Right ventricle myocardium superior (tissue), 1 donor: ENCODE results near the gene WIPF3. TPM values are rescaled to one million over a fixed set of nuclear protein-coding genes. Genes with fewer than 3 reads are reported as not detected.

Experiments used
- ATAC-seq: fragments of 200-7000 bp; cut with Tn5 transposase; one replicate; pipeline ENCODE4 v1.9.1; 2020; ENCODE audit warnings: mild to moderate bottlenecking; ENCODE audit not compliant: poor library complexity
- DNase-seq: peaks from one replicate; pipeline ENCODE4 v3.0.0-alpha.2; 2020
- intact Hi-C: fragments of 100-400 bp; cut with DNase I; formaldehyde crosslinking; loops from one replicate; pipeline ENCODE4 v1.11.2; 2022
- total RNA-seq: library from RNA; stranded (reverse); fragmentation: NEBNext Ultra II Directional; extraction: Animal tissue kit (Norgen Biotek cat#: 25700); gene quantifications from one replicate; pipeline ENCODE4 v1.2.1, GENCODE V29; 2021
- donor health status: DM: no; HTN: yes; CAD: no; lungs with severe emphysema.

WIPF3 gene
- total RNA-seq, 1 donor from 2014 or later = 5.5 TPM

DNA sequence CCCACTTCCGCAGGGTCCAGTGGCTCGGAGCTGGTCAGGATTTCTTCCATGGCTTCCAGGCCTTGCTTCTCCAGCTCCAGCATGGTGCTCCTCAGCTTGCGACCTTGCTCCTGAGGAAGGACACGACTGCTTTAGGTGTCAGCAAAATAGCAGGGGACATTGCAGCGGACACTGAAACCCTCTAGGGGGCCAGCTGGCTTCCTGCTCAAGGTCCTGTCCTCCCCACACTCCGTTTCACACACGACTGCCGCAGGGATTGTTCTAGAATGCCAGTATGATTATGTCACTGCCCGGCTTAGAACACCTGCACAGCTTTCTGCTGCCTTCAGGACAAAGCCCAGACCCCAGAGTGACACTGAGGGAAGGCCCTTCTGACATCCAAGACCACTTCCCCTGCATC, 117.7 kb downstream of the WIPF3 start:
- intact Hi-C loops = loop anchor here (10.0 kb wide), 1 partner anchor 289 kb away; no protein-coding TSS in a partner anchor
- ATAC-seq (peak; percentile 11), DNase-seq (no peak)

- ATAC-seq = no peak
- intact Hi-C loops = loop anchor here (10.0 kb wide), 1 partner anchor 290 kb away; no protein-coding TSS in a partner anchor
- DNase-seq = no peak
These were observed 118.4 kb downstream of the WIPF3 start for GRCh38 chr7:29924684-29925083.

DNA sequence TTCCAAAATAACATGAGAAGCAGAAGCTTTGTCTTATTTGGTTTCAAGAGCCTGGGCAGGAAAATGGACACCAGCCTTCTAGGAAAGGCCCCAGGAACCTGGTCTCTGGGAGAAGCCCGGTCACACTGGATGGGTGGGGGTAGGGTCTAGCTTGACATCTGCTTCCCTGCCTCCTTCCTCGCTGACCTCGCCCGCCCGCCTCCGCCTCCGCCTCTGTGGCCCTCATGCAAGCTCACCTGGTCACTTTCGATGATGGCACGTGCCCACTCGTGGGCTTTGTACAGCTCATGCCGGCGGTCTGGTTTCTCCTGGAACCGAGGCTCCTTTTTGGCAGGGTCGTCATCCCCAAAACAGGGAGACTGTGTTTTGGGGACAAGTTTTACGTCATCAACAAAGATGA, 119.9 kb downstream of the WIPF3 start:
- intact Hi-C loops = loop anchor here (10.0 kb wide), 1 partner anchor 291 kb away; no protein-coding TSS in a partner anchor
- DNase-seq = no peak
- ATAC-seq = no peak

- intact Hi-C loops = loop anchor here (10.0 kb wide), 1 partner anchor 292 kb away; no protein-coding TSS in a partner anchor
- DNase-seq = no peak
- ATAC-seq = no peak
These were observed 120.4 kb downstream of the WIPF3 start for GRCh38 chr7:29926741-29927140.

DNA sequence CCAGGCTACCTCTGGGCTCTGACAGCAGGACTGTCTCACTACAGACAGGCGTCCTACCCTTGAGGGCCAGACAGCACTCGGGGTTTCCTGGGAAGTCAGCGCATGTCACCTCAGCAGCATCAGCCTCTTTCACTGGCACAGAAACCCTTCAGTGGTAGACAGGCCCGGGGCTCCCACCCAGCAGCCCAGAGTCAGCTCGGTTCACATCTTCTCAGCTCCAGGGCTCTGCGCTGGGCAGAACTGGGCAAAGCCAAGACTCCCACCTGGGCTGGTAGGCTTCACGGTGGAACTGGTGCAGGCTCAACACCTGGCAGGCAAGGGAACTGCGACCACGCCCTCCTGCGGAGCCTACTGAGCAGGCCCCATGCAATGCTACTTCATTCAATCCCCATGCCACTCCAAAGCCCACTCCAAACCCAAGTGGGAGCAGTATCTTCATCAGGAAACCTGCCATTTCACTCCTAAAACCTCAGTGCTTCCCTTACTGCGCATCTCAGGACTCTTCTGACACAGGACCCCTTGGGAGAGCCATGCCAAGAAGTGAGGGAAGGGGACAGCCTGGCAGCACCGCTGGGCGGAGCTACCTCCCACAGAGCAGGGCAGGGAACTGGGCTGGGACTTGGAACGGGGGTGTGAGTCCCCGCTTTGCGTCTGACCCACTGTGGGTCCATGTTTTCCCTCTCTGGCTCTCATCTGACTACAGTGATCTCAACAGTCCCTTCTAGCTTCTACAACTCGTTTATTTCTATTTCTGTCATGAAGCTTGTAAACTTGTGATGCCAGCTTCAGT, 122.9 kb downstream of the WIPF3 start:
- DNase-seq (no peak), ATAC-seq (no peak)
- intact Hi-C loops = loop anchor here (10.0 kb wide), 1 partner anchor 294 kb away; no protein-coding TSS in a partner anchor

DNA sequence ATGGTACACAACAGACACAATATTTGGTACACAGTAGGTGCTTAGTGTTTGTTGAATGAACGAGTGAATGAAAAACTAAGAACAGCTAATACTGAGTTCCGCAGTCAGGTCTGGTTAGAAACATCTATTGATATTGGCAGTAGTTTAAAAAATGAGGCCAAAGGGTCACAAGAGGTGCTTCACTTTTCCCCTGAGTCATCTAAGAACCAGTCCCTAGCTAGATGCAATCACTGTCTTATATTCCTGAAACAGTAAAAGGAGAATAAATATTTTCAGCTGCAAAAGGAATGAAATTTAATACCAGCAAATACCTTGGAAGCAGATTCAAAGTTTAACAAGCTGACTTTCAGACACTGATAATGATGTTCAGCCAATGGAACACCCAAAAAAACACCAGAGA, 128.8 kb downstream of the WIPF3 start:
- DNase-seq (no peak), ATAC-seq (no peak)
- intact Hi-C loops = no loop called here

DNA sequence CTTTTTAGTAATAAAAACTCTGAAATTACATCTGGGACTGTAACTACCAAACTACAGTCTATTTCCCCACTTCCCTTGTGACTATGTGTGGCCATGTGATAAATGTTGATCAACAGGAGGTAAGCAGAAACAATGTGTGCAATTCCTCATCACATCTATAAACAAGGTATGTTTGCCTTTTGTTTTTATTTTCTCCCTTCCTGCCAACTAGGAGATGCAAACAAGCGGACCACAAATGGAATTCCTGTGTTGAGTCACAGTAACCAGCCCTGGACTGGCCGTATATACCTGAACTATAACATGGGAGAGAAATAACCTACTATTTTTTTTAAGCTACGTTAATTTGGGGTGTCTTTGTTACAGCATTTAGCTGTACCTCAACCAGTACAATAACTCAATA, 130.8 kb downstream of the WIPF3 start:
- intact Hi-C loops = no loop called here
- DNase-seq (no peak), ATAC-seq (no peak)

- intact Hi-C loops = no loop called here
- no peak for DNase-seq
These were observed 133.9 kb downstream of the WIPF3 start for GRCh38 chr7:29940199-29940598.

GRCh38 chr7:29945259-29945809, 139.0 kb downstream of the WIPF3 start:
- intact Hi-C loops = no loop called here
- ATAC-seq = no peak
- no peak for DNase-seq

More at GRCh38 chr7:29940199-29940598, 133.9 kb downstream of the WIPF3 start:
- no peak for ATAC-seq

- intact Hi-C loops = no loop called here
- DNase-seq (peak; percentile 65), ATAC-seq (peak; percentile 82)
These were observed 140.3 kb downstream of the WIPF3 start for GRCh38 chr7:29946428-29947186.

- ATAC-seq = no peak
- DNase-seq = no peak
- intact Hi-C loops = no loop called here
These were observed 142.3 kb downstream of the WIPF3 start for GRCh38 chr7:29948587-29948986.

- intact Hi-C loops = no loop called here
- no peak for DNase-seq
- ATAC-seq = no peak
These were observed 144.2 kb downstream of the WIPF3 start for GRCh38 chr7:29950480-29950879.

- no peak for DNase-seq
- no peak for ATAC-seq
- intact Hi-C loops = no loop called here
These were observed 144.9 kb downstream of the WIPF3 start for GRCh38 chr7:29951206-29951605.

- intact Hi-C loops = no loop called here
- ATAC-seq = peak; percentile 56
- no peak for DNase-seq
These were observed 147.5 kb downstream of the WIPF3 start for GRCh38 chr7:29953726-29954347.

DNA sequence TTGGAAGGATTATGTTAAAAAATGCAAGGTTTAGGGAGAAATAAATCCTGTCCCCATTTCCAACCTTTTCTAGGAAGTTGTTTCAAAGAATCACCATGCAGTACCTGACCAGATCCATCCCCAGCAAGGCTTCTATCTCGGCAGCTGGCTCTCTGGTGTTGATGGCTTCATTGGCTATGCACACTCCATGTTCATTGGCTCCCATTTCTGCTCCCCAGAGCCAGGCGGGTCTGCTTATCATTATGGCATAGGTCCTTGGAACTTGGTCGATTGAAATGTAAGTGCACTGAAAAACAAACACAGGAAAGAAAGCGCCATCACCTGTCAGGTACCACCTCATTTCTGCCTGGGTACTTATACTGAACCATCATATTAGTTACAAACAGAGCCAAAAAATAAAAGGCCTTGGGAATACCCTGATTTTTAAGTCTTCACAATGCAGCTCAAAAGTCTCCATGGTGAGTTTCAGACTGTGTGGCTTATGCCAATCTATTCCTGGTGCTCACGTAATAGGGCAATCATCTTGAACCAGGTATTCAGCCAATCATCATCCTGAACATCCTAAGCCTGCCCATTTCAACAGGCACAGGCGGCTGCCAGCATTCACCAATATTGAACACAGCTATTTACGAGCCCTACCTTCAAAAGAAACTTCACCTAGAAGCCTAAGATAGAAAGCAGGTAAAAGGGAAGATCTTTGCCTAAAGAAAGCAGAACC, 148.9 kb downstream of the WIPF3 start:
- ATAC-seq (peak; percentile 74), DNase-seq (no peak)
- intact Hi-C loops = no loop called here

- DNase-seq = no peak
- intact Hi-C loops = no loop called here
- peak; percentile 23 for ATAC-seq
These were observed 149.6 kb downstream of the WIPF3 start for GRCh38 chr7:29955799-29956486.

- ATAC-seq = no peak
- intact Hi-C loops = no loop called here
- no peak for DNase-seq
These were observed 150.2 kb downstream of the WIPF3 start for GRCh38 chr7:29956487-29956836.
